GM23248 (cell line): ENCODE data around the gene PTMA. TPM values are rescaled to one million over a fixed set of nuclear protein-coding genes. Genes with fewer than 3 reads are reported as not detected.

ENCODE experiments used
- DNase-seq: peaks from one replicate; pipeline ENCODE4 v3.0.0-alpha.2; 2015
- H2AFZ ChIP-seq: fragments of 200-600 bp; sonication (generic); 2 replicates; pipeline ENCODE4 v1.6.1; 2016; ENCODE audit warnings: antibody characterized with exemption
- H3F3A ChIP-seq: fragments of 200-600 bp; sonication (generic); 2 replicates; pipeline ENCODE4 v1.6.1; 2016; ENCODE audit warnings: mild to moderate bottlenecking, antibody characterized with exemption, mixed run types; ENCODE audit not compliant: insufficient read depth
- H3K27ac ChIP-seq: fragments of 200-600 bp; sonication (generic); 2 replicates; pipeline ENCODE4 v1.5.1; 2016; ENCODE audit warnings: mild to moderate bottlenecking
- H3K27me3 ChIP-seq: fragments of 200-600 bp; sonication (generic); replicated peaks from 2 replicates; pipeline ENCODE4 v1.6.1; 2016; ENCODE audit warnings: mild to moderate bottlenecking; ENCODE audit not compliant: insufficient read depth
- H3K36me3 ChIP-seq: fragments of 200-600 bp; sonication (generic); 2 replicates; pipeline ENCODE4 v1.6.1; 2016; ENCODE audit warnings: low read depth, mild to moderate bottlenecking
- H3K4me1 ChIP-seq: fragments of 200-600 bp; sonication (generic); 2 replicates; pipeline ENCODE4 v1.6.1; 2016; ENCODE audit warnings: mild to moderate bottlenecking; ENCODE audit not compliant: insufficient read depth
- H3K4me2 ChIP-seq: fragments of 200-600 bp; sonication (generic); one replicate; pipeline ENCODE4 v1.6.1; 2016; ENCODE audit warnings: mild to moderate bottlenecking; ENCODE audit not compliant: unreplicated experiment
- H3K4me3 ChIP-seq: fragments of 200-600 bp; sonication (generic); 2 replicates; pipeline ENCODE4 v1.5.1; 2016; ENCODE audit warnings: mild to moderate bottlenecking
- H3K79me2 ChIP-seq: fragments of 200-600 bp; sonication (generic); 2 replicates; pipeline ENCODE4 v1.6.1; 2016; ENCODE audit warnings: mild to moderate bottlenecking; ENCODE audit not compliant: insufficient read depth
- H3K9ac ChIP-seq: fragments of 200-600 bp; sonication (generic); 2 replicates; pipeline ENCODE4 v1.6.1; 2016; ENCODE audit warnings: mild to moderate bottlenecking
- H3K9me2 ChIP-seq: fragments of 200-600 bp; sonication (generic); 2 replicates; pipeline ENCODE4 v1.6.1; 2016; ENCODE audit warnings: mixed run types, mild to moderate bottlenecking, moderate library complexity; ENCODE audit not compliant: insufficient read depth
- H3K9me3 ChIP-seq: fragments of 200-600 bp; sonication (generic); one replicate; pipeline ENCODE4 v1.6.1; 2017; ENCODE audit warnings: low read depth
- H4K20me1 ChIP-seq: fragments of 200-600 bp; sonication (generic); 2 replicates; pipeline ENCODE4 v1.6.0; 2016; ENCODE audit not compliant: insufficient read depth
- EZH2 ChIP-seq: fragments of 200-600 bp; sonication (generic); IDR thresholded peaks from 2 replicates; pipeline ENCODE4 v1.6.1; 2018; ENCODE audit warnings: antibody characterized with exemption, mild to moderate bottlenecking; ENCODE audit not compliant: insufficient read depth, poor library complexity, severe bottlenecking
- EZH2phosphoT487 ChIP-seq: fragments of 200-600 bp; sonication (generic); IDR thresholded peaks from 2 replicates; pipeline ENCODE4 v1.6.1; 2018; ENCODE audit warnings: antibody characterized with exemption, moderate library complexity, mild to moderate bottlenecking, low read depth; ENCODE audit not compliant: insufficient read depth
- WGBS, 2 experiments: methylation state at CpG; one replicate each; pipeline ENCODE4 v1.1.6; 2015 to 2017; ENCODE audit warnings: low lambda C conversion rate in 2 of 2, low coverage in 1 of 2; ENCODE audit errors: missing lambda C conversion rate in 2 of 2; 5-methylcytosine and 5-hydroxymethylcytosine counted together
- in situ Hi-C: fragments of 300-500 bp; cut with MboI; formaldehyde crosslinking; loops from 2 replicates; pipeline ENCODE4 v1.15.0; 2020
- polyA plus RNA-seq: library from polyadenylated mRNA; unstranded; fragments of >200 nt; fragmentation: Nextera tagmentation; extraction: Ambion mirVana; gene quantifications from 2 replicates; pipeline ENCODE4 v1.2.1, GENCODE V29; 2016
- total RNA-seq: library from RNA; depleted of rRNA; stranded (reverse); fragments of >200 nt; shearing (Covaris generic); gene quantifications from 2 replicates; pipeline ENCODE4 v1.2.3, GENCODE V29; 2014

The PTMA gene
- total and polyA plus RNA-seq, 2 experiments from 2014 or later, result 318 to 570 TPM

DNA sequence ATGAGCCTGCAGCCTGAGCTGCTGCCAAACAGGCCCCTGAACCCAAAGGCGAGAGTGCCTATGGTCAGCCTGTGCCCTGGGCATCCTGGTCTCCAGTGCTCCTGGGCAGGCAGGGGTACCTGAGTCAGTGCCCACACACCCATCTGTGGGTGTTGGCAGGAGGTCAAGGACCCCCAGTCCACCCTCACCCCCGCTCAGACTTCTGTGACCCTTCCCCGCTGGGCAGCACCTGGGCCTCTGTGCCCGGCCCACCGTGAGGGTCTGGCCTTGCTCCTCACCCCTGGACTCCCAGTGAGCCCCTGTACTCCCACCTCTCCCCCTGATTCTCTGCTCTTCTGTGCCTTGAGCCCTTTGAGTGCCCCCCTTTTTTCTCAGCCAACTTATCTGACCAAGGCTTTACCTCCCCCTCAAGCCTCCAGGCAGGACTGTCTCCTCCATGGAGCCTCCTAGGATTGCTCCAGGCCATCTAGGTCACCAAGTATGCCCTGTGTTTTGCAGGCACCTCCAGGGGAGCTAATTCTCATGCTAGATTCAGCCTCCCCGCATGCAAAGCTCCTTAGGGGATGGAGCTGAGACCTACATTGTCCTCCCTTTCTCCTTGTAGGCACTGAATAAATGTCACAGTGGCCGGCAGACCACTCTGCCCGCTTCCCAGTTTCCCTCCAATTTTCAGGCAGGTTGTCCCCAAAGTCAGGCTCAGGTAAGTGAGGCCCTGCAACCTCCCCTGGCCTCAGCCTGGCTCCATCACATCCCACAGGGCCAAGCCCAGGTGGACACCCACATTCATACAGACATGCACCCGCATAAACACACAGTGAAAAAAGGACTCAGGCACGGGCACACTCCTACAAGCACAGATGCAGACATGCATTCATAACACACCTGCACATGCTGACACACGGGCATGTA lies 21.9 kb upstream of the PTMA start:
- Histone ChIP-seq H3K36me3 (no peaks in the 10 kb centered on the region), H3K9me2 (no peaks in the 10 kb centered on the region), H3K9me3 (no peaks in the 10 kb centered on the region), H2AFZ (no peak overlapping the region), H3K4me2 (no peak overlapping the region), H3F3A (0 out of 2 replicates have a peak, but pooled peaks cover 6% of the 10 kb centered on the region), H3K4me1 (0 out of 2 replicates have a peak, but pooled peaks cover 1% of the 10 kb centered on the region), H3K27me3 (no peaks in the 10 kb centered on the region), H3K9ac (no peak overlapping the region), H4K20me1 (no peaks in the 10 kb centered on the region), H3K4me3 (no peak overlapping the region), H3K27ac (no peak overlapping the region), H3K79me2 (no peaks in the 10 kb centered on the region)
- WGBS, 2 experiments, result 75 to 82% methylated on average over 11 of the region's 11 CpGs
- TF ChIP-seq EZH2phosphoT487, result no peak
- TF ChIP-seq EZH2, result no peak
- in situ Hi-C loops, result no loop called here
- DNase-seq, result no peak

DNA sequence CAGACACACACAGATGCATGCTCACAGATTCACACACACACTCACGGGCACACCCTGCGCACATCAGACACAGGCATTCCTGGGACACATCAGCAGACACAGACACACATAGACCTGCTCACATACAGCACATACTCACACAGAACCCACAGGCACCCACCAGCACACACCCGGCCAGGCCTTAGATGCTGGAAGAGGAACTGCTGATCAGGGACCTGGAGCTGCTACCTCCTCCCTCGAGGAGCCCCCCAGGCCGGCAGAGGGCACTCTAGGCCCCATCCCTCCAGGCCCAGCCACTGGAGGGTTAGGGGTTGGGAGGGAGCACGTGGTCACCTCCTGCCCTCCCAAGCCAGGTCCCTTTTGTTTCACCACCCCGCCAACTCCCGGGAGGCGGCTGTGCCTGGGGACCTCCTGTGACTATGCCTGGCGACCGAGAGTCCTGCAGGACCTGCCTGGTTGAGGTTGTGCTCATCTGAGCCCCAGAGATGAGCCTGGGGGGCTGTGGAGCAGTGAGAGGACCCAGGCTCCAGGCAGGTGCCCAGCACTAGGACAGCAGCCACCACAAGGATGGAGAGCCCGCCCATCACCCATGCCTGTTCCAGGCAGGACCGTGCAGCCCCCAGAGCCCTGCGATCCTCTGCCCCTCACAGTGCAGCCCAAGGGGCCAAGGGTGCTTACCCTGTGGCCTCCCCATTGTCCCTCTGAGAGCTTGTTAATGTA lies 21.0 kb upstream of the PTMA start:
- no peak overlapping the region for H3K4me3 ChIP-seq
- peak; percentile 61 for DNase-seq
- no peaks in the 10 kb centered on the region for H3F3A ChIP-seq
- no peaks in the 10 kb centered on the region for H3K9me2 ChIP-seq
- TF ChIP-seq EZH2phosphoT487 (no peak), EZH2 (no peak)
- H3K27me3 ChIP-seq, result no peaks in the 10 kb centered on the region
- no peaks in the 10 kb centered on the region for H4K20me1 ChIP-seq
- H3K36me3 ChIP-seq, result no peaks in the 10 kb centered on the region
- 53% methylated on average over 14 of the region's 14 CpGs for WGBS, 2 experiments
- no peak overlapping the region for H3K27ac ChIP-seq
- H3K4me2 ChIP-seq, result no peak overlapping the region
- H2AFZ ChIP-seq, result no peak overlapping the region
- in situ Hi-C loops, result no loop called here
- H3K9me3 ChIP-seq, result no peaks in the 10 kb centered on the region
- no peaks in the 10 kb centered on the region for H3K4me1 ChIP-seq
- H3K9ac ChIP-seq, result no peak overlapping the region
- no peaks in the 10 kb centered on the region for H3K79me2 ChIP-seq

DNA sequence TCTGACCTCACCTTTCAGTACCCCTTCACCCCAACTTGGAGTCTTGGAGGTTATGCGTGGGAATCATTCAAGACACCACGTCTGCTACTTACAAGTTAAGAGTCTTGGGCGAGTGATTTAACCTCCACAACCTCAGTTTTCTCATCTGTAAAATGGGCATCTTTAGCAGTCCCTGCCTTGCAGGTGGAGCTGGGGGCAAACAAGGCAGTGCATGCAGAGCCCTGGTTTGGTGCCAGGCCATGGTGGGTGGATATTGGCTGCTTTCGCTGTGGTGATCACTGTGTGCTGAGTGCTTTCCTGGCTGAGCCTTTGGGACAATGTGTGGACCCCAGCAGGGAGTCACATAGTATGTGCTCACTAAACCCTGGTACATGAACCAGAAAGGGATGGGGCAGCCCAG lies 20.4 kb upstream of the PTMA start:
- TF ChIP-seq EZH2phosphoT487, result no peak
- TF ChIP-seq EZH2, result no peak
- H3K9ac ChIP-seq, result no peak overlapping the region
- H3K9me3 ChIP-seq, result no peaks in the 10 kb centered on the region
- no peaks in the 10 kb centered on the region for H3K27me3 ChIP-seq
- H3K9me2 ChIP-seq, result no peaks in the 10 kb centered on the region
- H3K79me2 ChIP-seq, result no peaks in the 10 kb centered on the region
- no peak for DNase-seq
- H3K4me3 ChIP-seq, result no peak overlapping the region
- H3K27ac ChIP-seq, result no peak overlapping the region
- in situ Hi-C loops, result no loop called here
- H3K4me1 ChIP-seq, result no peaks in the 10 kb centered on the region
- H2AFZ ChIP-seq, result no peak overlapping the region
- no peaks in the 10 kb centered on the region for H3K36me3 ChIP-seq
- H3K4me2 ChIP-seq, result no peak overlapping the region
- no peaks in the 10 kb centered on the region for H3F3A ChIP-seq
- no peaks in the 10 kb centered on the region for H4K20me1 ChIP-seq
- WGBS, 2 experiments, result 79 to 83% methylated on average over 4 of the region's 4 CpGs

DNA sequence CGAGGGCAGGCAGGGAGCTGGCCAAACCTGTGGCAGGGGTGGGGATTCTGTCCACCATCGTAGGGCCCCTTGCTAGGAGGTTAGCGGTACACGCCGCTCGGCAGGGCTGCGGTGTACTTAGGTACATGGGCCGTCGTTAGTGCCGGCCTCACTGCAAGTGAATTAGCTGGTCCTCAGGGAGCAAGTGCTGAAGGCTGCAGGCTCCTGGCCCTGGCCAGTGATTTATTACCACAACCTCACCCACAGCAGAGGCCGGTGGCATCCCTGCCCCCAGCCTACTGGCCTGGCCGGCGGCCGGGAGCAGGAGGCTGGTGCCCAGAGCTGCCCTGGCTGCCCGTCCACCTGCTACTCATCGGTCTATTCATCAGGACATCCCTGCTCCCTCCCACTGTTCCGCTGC lies 19.6 kb upstream of the PTMA start:
- H3K36me3 ChIP-seq, result no peaks in the 10 kb centered on the region
- H3K4me3 ChIP-seq, result no peak overlapping the region
- WGBS, 2 experiments, result 83 to 86% methylated on average over 16 to 17 of the region's 17 CpGs
- H3F3A ChIP-seq, result no peaks in the 10 kb centered on the region
- no peak overlapping the region for H3K27ac ChIP-seq
- no peaks in the 10 kb centered on the region for H3K4me1 ChIP-seq
- H3K9me3 ChIP-seq, result no peaks in the 10 kb centered on the region
- no peaks in the 10 kb centered on the region for H3K27me3 ChIP-seq
- TF ChIP-seq EZH2phosphoT487 (no peak), EZH2 (no peak)
- no peak overlapping the region for H3K9ac ChIP-seq
- no peaks in the 10 kb centered on the region for H3K9me2 ChIP-seq
- no peaks in the 10 kb centered on the region for H3K79me2 ChIP-seq
- in situ Hi-C loops, result no loop called here
- no peak overlapping the region for H2AFZ ChIP-seq
- no peak overlapping the region for H3K4me2 ChIP-seq
- no peak for DNase-seq
- H4K20me1 ChIP-seq, result no peaks in the 10 kb centered on the region
